HepG2 (cell line): ENCODE measurements around the gene RERE. TPM values are rescaled to one million over a fixed set of nuclear protein-coding genes. Genes with fewer than 3 reads are reported as not detected.
A peak's percentile ranks its signal among the peaks of the same experiment; 100 is the strongest.

Experiments
- DMTF1 ChIP-seq: sonication (generic); formaldehyde crosslinking; IDR thresholded peaks from 2 replicates; pipeline ENCODE4 v1.4.0; 2020; ENCODE audit warnings: mild to moderate bottlenecking, missing genetic modification reagents
- FIP1L1 ChIP-seq: fragments of 200-400 bp; formaldehyde crosslinking; IDR thresholded peaks from 2 replicates; pipeline ENCODE4 v1.6.1; 2018; ENCODE audit warnings: low read depth, mild to moderate bottlenecking, low read length, moderate library complexity, borderline replicate concordance; ENCODE audit not compliant: insufficient read depth
- HNRNPUL1 ChIP-seq: fragments of 200-400 bp; formaldehyde crosslinking; IDR thresholded peaks from 2 replicates; pipeline ENCODE4 v1.6.1; 2017; ENCODE audit warnings: low read depth, mild to moderate bottlenecking, low read length, moderate library complexity
- KDM2A ChIP-seq: sonication (generic); formaldehyde crosslinking; IDR thresholded peaks from 2 replicates; pipeline ENCODE4 v1.4.0; 2020; ENCODE audit warnings: low read depth, missing genetic modification reagents, borderline replicate concordance
- KLF6 ChIP-seq: IDR thresholded peaks from 2 replicates; pipeline ENCODE4 v1.8.0; 2016; ENCODE audit warnings: missing biosample characterization, missing genetic modification reagents
- KMT2B ChIP-seq: IDR thresholded peaks from 2 replicates; pipeline ENCODE4 v1.6.1; 2016; ENCODE audit warnings: missing genetic modification reagents, missing compliant biosample characterization
- RAD21 ChIP-seq: fragments of 450-650 bp; formaldehyde crosslinking; IDR thresholded peaks from 2 replicates; pipeline ENCODE4 v1.5.0; 2020; ENCODE audit warnings: mild to moderate bottlenecking
- RNF219 ChIP-seq: sonication (generic); formaldehyde crosslinking; IDR thresholded peaks from 2 replicates; pipeline ENCODE4 v1.5.0; 2020; ENCODE audit warnings: mild to moderate bottlenecking, missing genetic modification reagents
- SMARCE1 ChIP-seq: fragments of 450-650 bp; IDR thresholded peaks from 2 replicates; pipeline ENCODE4 v1.6.1; 2017; ENCODE audit warnings: borderline replicate concordance
- SP4 ChIP-seq: sonication (generic); formaldehyde crosslinking; IDR thresholded peaks from 2 replicates; pipeline ENCODE4 v1.8.1; 2023; ENCODE audit warnings: mild to moderate bottlenecking, missing genetic modification reagents
- TFDP2 ChIP-seq: sonication (generic); formaldehyde crosslinking; IDR thresholded peaks from 2 replicates; pipeline ENCODE4 v1.4.0; 2020; ENCODE audit warnings: missing genetic modification reagents
- THRA ChIP-seq: sonication (generic); formaldehyde crosslinking; IDR thresholded peaks from 2 replicates; pipeline ENCODE4 v1.4.0; 2020; ENCODE audit warnings: missing genetic modification reagents, borderline replicate concordance
- ZC3H13 ChIP-seq: sonication (generic); formaldehyde crosslinking; IDR thresholded peaks from 2 replicates; pipeline ENCODE4 v1.8.1; 2023; ENCODE audit warnings: mild to moderate bottlenecking, missing genetic modification reagents, moderate library complexity
- ZNF3 ChIP-seq: IDR thresholded peaks from 2 replicates; pipeline ENCODE4 v1.7.0; 2017; ENCODE audit warnings: inconsistent platforms
- ZNF552 ChIP-seq: sonication (generic); formaldehyde crosslinking; IDR thresholded peaks from 2 replicates; pipeline ENCODE4 v1.9.0; 2022; ENCODE audit warnings: missing genetic modification reagents, mild to moderate bottlenecking, borderline replicate concordance
- ZNF598 ChIP-seq: sonication (generic); formaldehyde crosslinking; IDR thresholded peaks from 2 replicates; pipeline ENCODE4 v1.5.1; 2020; ENCODE audit warnings: mild to moderate bottlenecking, missing genetic modification reagents, borderline replicate concordance
- ZNF800 ChIP-seq: sonication (generic); formaldehyde crosslinking; IDR thresholded peaks from 2 replicates; pipeline ENCODE4 v1.4.0; 2020; ENCODE audit warnings: missing genetic modification reagents
- polyA plus RNA-seq, 8 experiments: library from polyadenylated mRNA; depleted of rRNA in 3 of 8; stranded (reverse) in 7 of 8; unstranded in 1 of 8; fragments of >200 nt; fragmentation: Illumina TruSeq in 4 of 8; extraction: Trizol in 4 of 8; gene quantifications; 2 replicates each; pipeline versions ENCODE4 v1.2.1 to v1.2.3, GENCODE V29; 2011 to 2016; ENCODE audit warnings: low read depth in 4 of 8, missing spikeins in 1 of 8, mixed read lengths in 1 of 8; ENCODE audit not compliant: insufficient read depth in 1 of 8
- total RNA-seq, 5 experiments: library from RNA; depleted of rRNA; stranded (reverse); fragments of >200 nt; fragmentation: Illumina TruSeq; extraction: Trizol; gene quantifications; 2 replicates each; pipeline ENCODE4 v1.2.3, GENCODE V29; 2016; ENCODE audit warnings: low read depth in 1 of 5

Gene RERE
- total and polyA plus RNA-seq, 2 of the 13 experiments (the other 11 are each of a cell fraction or from before 2014, with no cell fraction given), result 18.3 to 21.9 TPM

- TF ChIP-seq RNF219 (CRISPR knock-in tag) (no peak), SP4 (no peak), KDM2A (0 out of 2 replicates have a peak, but pooled peaks have one; percentile 29), HNRNPUL1 (no peak), KLF6 (CRISPR knock-in tag) (peak; percentile 91), FIP1L1 (no peak), THRA (CRISPR knock-in tag) (peak; percentile 94), DMTF1 (CRISPR knock-in tag) (no peak), ZNF3 (CRISPR knock-in tag) (0 out of 2 replicates have a peak, but pooled peaks have one; percentile 58), ZNF552 (no peak), ZNF800 (CRISPR knock-in tag) (peak; percentile 95), ZC3H13 (no peak), ZNF598 (CRISPR knock-in tag) (no peak), SMARCE1 (peak; percentile 96), KMT2B (CRISPR knock-in tag) (peak; percentile 78), TFDP2 (peak; percentile 51; the same call in 1 of the 2 replicates), RAD21 (peak; percentile 7; the same call in 1 of the 2 replicates)
Measured at GRCh38 chr1:8742022-8742924, 75.2 kb downstream of the RERE start (continued).
